HepG2 (cell line): ENCODE measurements around the gene SRP9. TPM values are rescaled to one million over a fixed set of nuclear protein-coding genes. Genes with fewer than 3 reads are reported as not detected.
A peak's percentile ranks its signal among the peaks of the same experiment; 100 is the strongest.

Experiments
- CSRNP2 ChIP-seq: sonication (generic); formaldehyde crosslinking; conservative IDR thresholded peaks from 2 replicates; pipeline ENCODE4 v1.8.0; 2022; ENCODE audit warnings: low read depth, missing genetic modification reagents
- GATAD1 ChIP-seq: IDR thresholded peaks from 2 replicates; pipeline ENCODE4 v1.6.1; 2016; ENCODE audit warnings: missing genetic modification reagents, missing compliant biosample characterization
- ISX ChIP-seq: sonication (generic); formaldehyde crosslinking; conservative IDR thresholded peaks from 2 replicates; pipeline ENCODE4 v1.5.0; 2020; ENCODE audit warnings: missing genetic modification reagents
- KLF11 ChIP-seq: IDR thresholded peaks from 2 replicates; pipeline ENCODE4 v1.6.1; 2016; ENCODE audit warnings: missing compliant biosample characterization
- SAFB2 ChIP-seq: sonication (generic); formaldehyde crosslinking; IDR thresholded peaks from 2 replicates; pipeline ENCODE4 v1.5.1; 2020; ENCODE audit warnings: missing genetic modification reagents, low read depth, mild to moderate bottlenecking, borderline replicate concordance
- SMYD3 ChIP-seq: sonication (generic); formaldehyde crosslinking; IDR thresholded peaks from 2 replicates; pipeline ENCODE4 v1.8.1; 2023; ENCODE audit warnings: mild to moderate bottlenecking, missing genetic modification reagents
- ZNF292 ChIP-seq: sonication (generic); formaldehyde crosslinking; IDR thresholded peaks from 2 replicates; pipeline ENCODE4 v1.8.1; 2022; ENCODE audit warnings: mild to moderate bottlenecking, low read depth, missing genetic modification reagents, borderline replicate concordance
- ZNF343 ChIP-seq: sonication (generic); formaldehyde crosslinking; IDR thresholded peaks from 2 replicates; pipeline ENCODE4 v1.4.0; 2020; ENCODE audit warnings: mild to moderate bottlenecking, missing genetic modification reagents
- ZNF44 ChIP-seq: sonication (generic); formaldehyde crosslinking; IDR thresholded peaks from 2 replicates; pipeline ENCODE4 v1.5.1; 2020; ENCODE audit warnings: mild to moderate bottlenecking, missing genetic modification reagents
- ZNF496 ChIP-seq: sonication (generic); formaldehyde crosslinking; IDR thresholded peaks from 2 replicates; pipeline ENCODE4 v1.8.1; 2023; ENCODE audit warnings: mild to moderate bottlenecking, moderate library complexity, missing genetic modification reagents; ENCODE audit not compliant: insufficient replicate concordance
- ZNF572 ChIP-seq: sonication (generic); formaldehyde crosslinking; IDR thresholded peaks from 2 replicates; pipeline ENCODE4 v1.5.1; 2020; ENCODE audit warnings: mild to moderate bottlenecking, missing genetic modification reagents
- ZNF747 ChIP-seq: sonication (generic); formaldehyde crosslinking; IDR thresholded peaks from 2 replicates; pipeline ENCODE4 v1.8.1; 2023; ENCODE audit warnings: missing genetic modification reagents, mild to moderate bottlenecking, borderline replicate concordance
- ZZZ3 ChIP-seq: sonication (generic); formaldehyde crosslinking; IDR thresholded peaks from 2 replicates; pipeline ENCODE4 v1.4.0; 2020; ENCODE audit warnings: missing genetic modification reagents, mild to moderate bottlenecking, borderline replicate concordance
- polyA plus RNA-seq, 8 experiments: library from polyadenylated mRNA; depleted of rRNA in 3 of 8; stranded (reverse) in 7 of 8; unstranded in 1 of 8; fragments of >200 nt; fragmentation: Illumina TruSeq in 4 of 8; extraction: Trizol in 4 of 8; gene quantifications; 2 replicates each; pipeline versions ENCODE4 v1.2.1 to v1.2.3, GENCODE V29; 2011 to 2016; ENCODE audit warnings: low read depth in 4 of 8, missing spikeins in 1 of 8, mixed read lengths in 1 of 8; ENCODE audit not compliant: insufficient read depth in 1 of 8
- total RNA-seq, 5 experiments: library from RNA; depleted of rRNA; stranded (reverse); fragments of >200 nt; fragmentation: Illumina TruSeq; extraction: Trizol; gene quantifications; 2 replicates each; pipeline ENCODE4 v1.2.3, GENCODE V29; 2016; ENCODE audit warnings: low read depth in 1 of 5
- TF ChIP-seq, protein P1 (sequence below): sonication (generic); formaldehyde crosslinking; IDR thresholded peaks from 2 replicates; pipeline ENCODE4 v1.4.0; 2020; ENCODE audit warnings: missing genetic modification reagents
- TF ChIP-seq, protein P2 (sequence below): sonication (generic); formaldehyde crosslinking; IDR thresholded peaks from 2 replicates; pipeline ENCODE4 v1.8.0; 2022; ENCODE audit warnings: mild to moderate bottlenecking, missing genetic modification reagents, moderate library complexity
- TF ChIP-seq, protein P3 (sequence below): sonication (generic); formaldehyde crosslinking; IDR thresholded peaks from 2 replicates; pipeline ENCODE4 v1.4.0; 2020; ENCODE audit warnings: missing genetic modification reagents, borderline replicate concordance

Gene SRP9
- total and polyA plus RNA-seq, 2 of the 13 experiments (the other 11 are each of a cell fraction or from before 2014, with no cell fraction given), result 251 to 307 TPM

- TF ChIP-seq, protein P1, sequence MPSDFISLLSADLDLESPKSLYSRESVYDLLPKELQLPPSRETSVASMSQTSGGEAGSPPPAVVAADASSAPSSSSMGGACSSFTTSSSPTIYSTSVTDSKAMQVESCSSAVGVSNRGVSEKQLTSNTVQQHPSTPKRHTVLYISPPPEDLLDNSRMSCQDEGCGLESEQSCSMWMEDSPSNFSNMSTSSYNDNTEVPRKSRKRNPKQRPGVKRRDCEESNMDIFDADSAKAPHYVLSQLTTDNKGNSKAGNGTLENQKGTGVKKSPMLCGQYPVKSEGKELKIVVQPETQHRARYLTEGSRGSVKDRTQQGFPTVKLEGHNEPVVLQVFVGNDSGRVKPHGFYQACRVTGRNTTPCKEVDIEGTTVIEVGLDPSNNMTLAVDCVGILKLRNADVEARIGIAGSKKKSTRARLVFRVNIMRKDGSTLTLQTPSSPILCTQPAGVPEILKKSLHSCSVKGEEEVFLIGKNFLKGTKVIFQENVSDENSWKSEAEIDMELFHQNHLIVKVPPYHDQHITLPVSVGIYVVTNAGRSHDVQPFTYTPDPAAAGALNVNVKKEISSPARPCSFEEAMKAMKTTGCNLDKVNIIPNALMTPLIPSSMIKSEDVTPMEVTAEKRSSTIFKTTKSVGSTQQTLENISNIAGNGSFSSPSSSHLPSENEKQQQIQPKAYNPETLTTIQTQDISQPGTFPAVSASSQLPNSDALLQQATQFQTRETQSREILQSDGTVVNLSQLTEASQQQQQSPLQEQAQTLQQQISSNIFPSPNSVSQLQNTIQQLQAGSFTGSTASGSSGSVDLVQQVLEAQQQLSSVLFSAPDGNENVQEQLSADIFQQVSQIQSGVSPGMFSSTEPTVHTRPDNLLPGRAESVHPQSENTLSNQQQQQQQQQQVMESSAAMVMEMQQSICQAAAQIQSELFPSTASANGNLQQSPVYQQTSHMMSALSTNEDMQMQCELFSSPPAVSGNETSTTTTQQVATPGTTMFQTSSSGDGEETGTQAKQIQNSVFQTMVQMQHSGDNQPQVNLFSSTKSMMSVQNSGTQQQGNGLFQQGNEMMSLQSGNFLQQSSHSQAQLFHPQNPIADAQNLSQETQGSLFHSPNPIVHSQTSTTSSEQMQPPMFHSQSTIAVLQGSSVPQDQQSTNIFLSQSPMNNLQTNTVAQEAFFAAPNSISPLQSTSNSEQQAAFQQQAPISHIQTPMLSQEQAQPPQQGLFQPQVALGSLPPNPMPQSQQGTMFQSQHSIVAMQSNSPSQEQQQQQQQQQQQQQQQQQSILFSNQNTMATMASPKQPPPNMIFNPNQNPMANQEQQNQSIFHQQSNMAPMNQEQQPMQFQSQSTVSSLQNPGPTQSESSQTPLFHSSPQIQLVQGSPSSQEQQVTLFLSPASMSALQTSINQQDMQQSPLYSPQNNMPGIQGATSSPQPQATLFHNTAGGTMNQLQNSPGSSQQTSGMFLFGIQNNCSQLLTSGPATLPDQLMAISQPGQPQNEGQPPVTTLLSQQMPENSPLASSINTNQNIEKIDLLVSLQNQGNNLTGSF, result no peak
- no peak for TF ChIP-seq ZNF496 (CRISPR knock-in tag)
- TF ChIP-seq, protein P2, sequence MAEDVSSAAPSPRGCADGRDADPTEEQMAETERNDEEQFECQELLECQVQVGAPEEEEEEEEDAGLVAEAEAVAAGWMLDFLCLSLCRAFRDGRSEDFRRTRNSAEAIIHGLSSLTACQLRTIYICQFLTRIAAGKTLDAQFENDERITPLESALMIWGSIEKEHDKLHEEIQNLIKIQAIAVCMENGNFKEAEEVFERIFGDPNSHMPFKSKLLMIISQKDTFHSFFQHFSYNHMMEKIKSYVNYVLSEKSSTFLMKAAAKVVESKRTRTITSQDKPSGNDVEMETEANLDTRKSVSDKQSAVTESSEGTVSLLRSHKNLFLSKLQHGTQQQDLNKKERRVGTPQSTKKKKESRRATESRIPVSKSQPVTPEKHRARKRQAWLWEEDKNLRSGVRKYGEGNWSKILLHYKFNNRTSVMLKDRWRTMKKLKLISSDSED (CRISPR knock-in tag), result no peak
- no peak; the same call in 1 of the 2 replicates for TF ChIP-seq KLF11
- TF ChIP-seq ISX, result 0 out of 2 replicates have a peak, but pooled peaks have one; percentile 75
- no peak for TF ChIP-seq GATAD1 (CRISPR knock-in tag)
- TF ChIP-seq CSRNP2 (CRISPR knock-in tag), result no peak
- TF ChIP-seq ZNF343 (CRISPR knock-in tag), result no peak
- TF ChIP-seq ZNF572 (CRISPR knock-in tag), result peak; percentile 58; the same call in 1 of the 2 replicates
- no peak for TF ChIP-seq ZNF747 (CRISPR knock-in tag)
- peak; percentile 15; the same call in 1 of the 2 replicates for TF ChIP-seq ZZZ3
- TF ChIP-seq, protein P3, sequence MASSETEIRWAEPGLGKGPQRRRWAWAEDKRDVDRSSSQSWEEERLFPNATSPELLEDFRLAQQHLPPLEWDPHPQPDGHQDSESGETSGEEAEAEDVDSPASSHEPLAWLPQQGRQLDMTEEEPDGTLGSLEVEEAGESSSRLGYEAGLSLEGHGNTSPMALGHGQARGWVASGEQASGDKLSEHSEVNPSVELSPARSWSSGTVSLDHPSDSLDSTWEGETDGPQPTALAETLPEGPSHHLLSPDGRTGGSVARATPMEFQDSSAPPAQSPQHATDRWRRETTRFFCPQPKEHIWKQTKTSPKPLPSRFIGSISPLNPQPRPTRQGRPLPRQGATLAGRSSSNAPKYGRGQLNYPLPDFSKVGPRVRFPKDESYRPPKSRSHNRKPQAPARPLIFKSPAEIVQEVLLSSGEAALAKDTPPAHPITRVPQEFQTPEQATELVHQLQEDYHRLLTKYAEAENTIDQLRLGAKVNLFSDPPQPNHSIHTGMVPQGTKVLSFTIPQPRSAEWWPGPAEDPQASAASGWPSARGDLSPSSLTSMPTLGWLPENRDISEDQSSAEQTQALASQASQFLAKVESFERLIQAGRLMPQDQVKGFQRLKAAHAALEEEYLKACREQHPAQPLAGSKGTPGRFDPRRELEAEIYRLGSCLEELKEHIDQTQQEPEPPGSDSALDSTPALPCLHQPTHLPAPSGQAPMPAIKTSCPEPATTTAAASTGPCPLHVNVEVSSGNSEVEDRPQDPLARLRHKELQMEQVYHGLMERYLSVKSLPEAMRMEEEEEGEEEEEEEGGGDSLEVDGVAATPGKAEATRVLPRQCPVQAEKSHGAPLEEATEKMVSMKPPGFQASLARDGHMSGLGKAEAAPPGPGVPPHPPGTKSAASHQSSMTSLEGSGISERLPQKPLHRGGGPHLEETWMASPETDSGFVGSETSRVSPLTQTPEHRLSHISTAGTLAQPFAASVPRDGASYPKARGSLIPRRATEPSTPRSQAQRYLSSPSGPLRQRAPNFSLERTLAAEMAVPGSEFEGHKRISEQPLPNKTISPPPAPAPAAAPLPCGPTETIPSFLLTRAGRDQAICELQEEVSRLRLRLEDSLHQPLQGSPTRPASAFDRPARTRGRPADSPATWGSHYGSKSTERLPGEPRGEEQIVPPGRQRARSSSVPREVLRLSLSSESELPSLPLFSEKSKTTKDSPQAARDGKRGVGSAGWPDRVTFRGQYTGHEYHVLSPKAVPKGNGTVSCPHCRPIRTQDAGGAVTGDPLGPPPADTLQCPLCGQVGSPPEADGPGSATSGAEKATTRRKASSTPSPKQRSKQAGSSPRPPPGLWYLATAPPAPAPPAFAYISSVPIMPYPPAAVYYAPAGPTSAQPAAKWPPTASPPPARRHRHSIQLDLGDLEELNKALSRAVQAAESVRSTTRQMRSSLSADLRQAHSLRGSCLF (CRISPR knock-in tag), result 0 out of 2 replicates have a peak, but pooled peaks have one; percentile 58
- no peak for TF ChIP-seq ZNF292
- no peak for TF ChIP-seq ZNF44 (CRISPR knock-in tag)
- TF ChIP-seq SMYD3, result 0 out of 2 replicates have a peak, but pooled peaks have one; percentile 2
- 0 out of 2 replicates have a peak, but pooled peaks have one; percentile 86 for TF ChIP-seq SAFB2 (CRISPR knock-in tag)
These were observed 506 bp upstream of the SRP9 start (continued) for GRCh38 chr1:225777058-225777582.
